ENCODE results near the gene ITGAX.

ITGAX gene

GRCh38 chr16:31350275-31351005 is 4.5 kb upstream of the ITGAX start:
- no peak for DNase-seq

DNA sequence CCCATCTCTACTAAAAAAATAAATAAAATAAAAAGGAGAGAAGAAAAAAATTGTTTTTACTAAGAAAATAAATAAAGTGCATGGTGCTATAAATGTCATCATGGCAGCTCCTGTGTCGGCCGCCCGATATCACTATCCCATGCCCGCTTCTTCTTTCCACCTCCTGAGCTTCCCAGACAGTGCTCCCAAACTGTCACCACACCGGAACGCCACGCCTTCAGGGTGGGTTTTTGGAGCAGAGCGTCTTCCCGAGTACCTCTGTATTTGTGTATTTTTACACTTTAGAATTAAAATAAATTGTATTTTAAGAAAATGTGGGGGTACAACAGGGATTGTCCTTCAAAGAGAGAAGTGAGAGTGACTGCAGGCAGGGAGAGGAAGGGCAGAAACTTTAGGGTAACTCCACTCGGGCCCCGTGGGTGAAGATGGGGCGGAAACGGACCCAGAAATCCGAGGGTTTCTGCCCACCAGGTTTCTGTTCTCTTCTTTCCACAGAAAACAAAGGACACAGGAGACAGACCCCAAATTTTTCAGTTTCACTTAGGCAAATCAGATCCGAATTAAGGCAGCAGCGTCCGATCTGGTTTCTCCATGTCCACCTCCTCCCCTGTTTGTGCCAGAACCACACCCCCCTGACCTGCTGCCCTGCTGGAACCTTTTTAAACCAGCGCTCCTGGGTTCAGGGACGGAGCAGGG is 3.6 kb upstream of the ITGAX start:
- no peak for DNase-seq

DNA sequence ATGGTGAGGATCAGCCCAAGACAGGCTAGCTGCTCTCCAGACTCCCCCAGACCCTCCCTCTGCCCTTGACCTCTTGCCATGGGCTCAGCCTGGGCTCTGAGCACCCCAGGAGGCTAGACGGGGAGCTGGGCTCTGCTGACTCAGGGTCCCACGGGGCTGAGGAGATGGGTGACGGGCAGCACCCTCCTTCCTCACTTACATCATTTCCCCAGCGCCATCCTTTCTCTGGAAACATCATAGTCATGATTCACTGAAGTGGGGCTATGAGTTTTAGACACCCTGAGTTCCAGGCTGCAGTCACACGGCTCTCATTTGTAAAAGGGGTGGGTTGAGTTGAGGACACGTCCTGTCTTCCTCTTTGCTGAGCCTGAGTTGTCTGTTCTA is 3.0 kb upstream of the ITGAX start:
- DNase-seq = no peak

- DNase-seq = no peak
Observed at GRCh38 chr16:31352376-31353115, 2.4 kb upstream of the ITGAX start.

- DNase-seq = no peak
Observed at GRCh38 chr16:31355431-31356100, 590 bp downstream of the ITGAX start.

DNA sequence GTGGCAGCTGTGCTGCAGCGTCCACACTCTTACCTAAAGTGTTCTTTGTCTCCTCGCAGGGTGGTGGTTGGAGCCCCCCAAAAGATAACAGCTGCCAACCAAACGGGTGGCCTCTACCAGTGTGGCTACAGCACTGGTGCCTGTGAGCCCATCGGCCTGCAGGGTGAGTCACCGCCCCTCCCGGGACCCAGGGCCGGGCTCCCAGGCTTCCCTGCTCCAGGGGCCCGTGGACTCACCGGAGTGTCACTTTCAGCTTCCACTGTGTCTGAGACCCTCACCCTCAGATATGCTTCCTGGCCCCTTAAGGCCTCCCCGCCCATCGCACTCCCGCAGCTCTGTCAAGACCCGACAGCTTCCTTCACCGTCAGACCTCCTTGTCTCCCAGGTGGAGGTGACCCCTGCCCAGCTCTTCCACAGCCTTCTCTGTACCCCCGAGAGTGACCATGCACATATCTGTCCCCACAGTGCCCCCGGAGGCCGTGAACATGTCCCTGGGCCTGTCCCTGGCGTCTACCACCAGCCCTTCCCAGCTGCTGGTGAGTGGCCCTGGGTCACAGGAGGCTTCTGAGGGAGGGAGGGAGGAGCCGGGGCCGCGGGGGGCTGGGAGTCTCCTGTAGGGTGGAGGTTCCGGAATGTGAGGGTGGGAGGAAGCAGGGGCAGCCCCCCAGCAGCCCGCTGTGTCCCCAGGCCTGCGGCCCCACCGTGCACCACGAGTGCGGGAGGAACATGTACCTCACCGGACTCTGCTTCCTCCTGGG is 1.8 kb downstream of the ITGAX start:
- DNase-seq = no peak

DNA sequence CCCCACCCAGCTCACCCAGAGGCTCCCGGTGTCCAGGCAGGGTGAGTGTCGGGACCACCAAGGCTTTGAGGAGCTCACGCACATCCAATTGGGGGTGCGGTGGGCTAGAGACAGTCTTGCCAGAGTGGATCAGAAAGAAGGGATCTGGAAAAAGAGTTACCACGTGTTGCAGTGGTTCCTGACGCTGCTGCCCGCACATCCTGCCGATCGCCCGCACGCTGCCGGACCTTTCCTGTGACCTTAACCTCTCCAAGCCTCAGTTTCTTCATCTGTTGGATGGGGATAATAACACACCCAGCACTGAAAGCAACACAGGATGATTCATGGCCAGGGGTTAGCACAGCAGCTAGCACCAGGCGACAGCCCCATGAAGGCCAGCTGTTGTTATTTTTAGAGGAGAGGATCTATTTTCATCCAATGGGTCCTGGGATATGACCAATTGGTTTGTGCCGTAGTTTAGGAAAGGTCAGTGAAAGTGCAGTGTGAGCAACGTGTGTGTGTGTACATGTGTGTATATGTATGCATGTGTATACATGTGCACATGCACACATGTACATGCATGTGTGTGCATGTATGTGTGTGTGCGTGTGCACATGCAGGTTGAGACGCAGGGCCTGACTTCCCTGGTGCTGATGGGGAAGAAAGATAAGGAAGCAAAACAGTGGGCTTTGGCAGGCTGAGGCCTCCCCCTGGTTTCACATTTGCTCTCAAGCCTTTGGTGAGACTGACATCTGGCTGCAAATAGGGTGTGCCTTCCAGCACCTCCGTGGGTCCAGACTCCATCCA is 2.5 kb downstream of the ITGAX start:
- no peak for DNase-seq

DNA sequence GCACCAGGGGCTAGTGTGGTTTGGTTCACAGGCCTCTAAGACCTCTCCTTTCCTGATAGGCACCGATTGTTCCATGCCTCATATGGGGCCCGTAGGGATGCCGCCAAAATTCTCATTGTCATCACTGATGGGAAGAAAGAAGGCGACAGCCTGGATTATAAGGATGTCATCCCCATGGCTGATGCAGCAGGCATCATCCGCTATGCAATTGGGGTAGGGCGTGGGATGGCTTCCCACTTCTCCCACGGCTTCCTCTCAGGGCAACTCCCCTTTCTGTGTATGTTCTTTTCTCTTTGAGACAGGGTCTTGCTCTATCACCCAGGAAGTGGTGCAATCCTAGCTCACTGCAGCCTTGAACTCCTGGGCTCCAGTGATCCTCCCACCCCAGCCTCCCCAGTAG is 5.3 kb downstream of the ITGAX start:
- DNase-seq = no peak

DNA sequence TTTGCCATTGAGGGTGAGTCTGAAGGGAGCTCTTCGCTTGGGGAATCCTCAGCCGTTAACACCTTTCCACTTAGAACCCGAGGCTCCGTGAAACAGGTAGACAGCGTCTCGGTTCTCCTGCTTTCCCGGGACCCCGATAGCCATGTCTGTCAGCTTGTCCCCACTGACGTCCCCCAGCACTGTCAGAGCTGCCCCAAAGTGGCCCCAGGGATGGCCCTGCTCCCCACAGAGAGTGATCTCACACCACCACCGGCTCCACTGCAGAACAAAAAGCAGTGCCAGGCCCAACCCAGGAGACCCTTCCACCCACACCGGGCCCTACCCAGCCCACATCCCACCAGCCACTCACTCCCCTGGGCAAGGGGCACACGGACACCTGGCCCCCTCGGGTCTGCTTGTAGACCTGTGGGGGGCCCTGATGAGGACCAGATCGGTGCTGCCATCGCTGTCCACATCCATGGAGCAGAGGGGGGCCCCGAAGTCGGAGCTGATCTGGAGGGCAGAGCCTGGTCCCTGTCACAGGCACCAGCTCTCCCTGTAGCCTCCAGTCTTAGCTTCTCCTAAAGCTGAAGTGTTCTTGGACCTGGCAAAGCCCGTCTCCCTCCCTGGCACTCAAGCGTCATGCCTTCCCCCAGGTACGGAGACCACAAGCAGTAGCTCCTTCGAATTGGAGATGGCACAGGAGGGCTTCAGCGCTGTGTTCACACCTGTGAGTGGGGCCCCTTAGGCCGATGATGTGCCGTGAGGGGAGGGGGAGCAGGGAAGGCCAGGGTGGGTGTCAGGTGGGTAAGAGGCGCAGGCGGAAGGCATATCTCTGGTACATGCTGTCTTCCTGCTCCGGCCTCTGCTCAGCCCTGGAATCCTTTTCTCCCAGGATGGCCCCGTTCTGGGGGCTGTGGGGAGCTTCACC is 6.5 kb downstream of the ITGAX start:
- no peak for DNase-seq

GRCh38 chr16:31362476-31363405 is 7.8 kb downstream of the ITGAX start:
- no peak for DNase-seq

GRCh38 chr16:31363721-31364120 is 8.7 kb downstream of the ITGAX start:
- no peak for DNase-seq

DNA sequence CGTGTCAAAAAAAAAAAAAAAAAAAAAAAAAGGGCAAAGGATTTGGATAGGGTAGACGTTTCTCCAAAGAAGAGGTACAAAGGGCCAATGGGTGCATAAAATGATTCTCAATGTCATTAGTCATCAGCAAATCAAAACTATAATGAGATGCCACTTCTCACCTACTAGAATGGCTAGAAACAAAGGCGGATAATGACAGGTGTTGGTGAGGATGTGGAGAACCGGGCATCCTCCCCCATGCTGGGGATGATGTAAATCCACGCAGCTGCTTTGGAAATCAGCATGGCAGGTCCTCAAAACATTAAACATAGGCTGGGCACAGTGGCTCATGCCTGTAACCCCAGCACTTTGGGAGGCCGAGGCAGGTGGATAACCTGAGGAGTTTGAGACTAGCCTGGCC is 9.4 kb downstream of the ITGAX start:
- no peak for DNase-seq

DNA sequence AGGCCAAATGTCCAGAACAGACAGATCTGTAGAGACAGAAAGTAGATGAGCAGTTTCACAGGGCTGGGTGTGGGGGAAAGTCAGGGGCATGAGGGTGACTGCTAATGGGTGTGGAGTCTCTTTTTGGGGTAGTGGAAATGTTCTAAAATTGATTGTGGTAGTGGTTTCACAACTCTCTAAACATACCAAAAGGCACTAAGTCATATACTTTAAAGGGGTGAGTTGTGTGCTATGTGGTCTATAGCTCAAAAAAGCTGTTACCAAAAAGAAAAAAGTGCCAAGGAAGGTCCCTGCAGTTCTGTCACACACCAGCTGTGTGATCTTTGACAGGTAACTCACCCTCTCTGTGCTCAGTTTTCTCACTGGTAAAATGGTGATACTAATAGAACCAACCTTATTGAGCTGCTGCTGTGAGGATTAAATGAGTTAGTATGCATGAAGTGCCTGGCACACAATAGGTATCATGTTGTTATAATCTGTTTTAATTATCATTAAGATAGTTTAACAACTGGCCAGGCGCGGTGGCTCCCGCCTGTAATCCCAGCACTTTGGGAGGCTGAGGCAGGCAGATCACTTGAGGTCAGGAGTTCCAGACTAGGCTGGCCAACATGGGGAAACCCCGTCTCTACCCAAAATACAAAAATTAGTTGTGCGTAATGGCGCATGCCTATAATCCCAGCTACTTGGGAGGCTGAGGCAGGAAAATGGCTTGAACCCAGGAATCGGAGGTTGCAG is 10.3 kb downstream of the ITGAX start:
- DNase-seq = no peak

- DNase-seq = no peak
Observed at GRCh38 chr16:31367853-31368252, 12.9 kb downstream of the ITGAX start.

GRCh38 chr16:31371008-31371407 is 16.0 kb downstream of the ITGAX start:
- no peak for DNase-seq

DNA sequence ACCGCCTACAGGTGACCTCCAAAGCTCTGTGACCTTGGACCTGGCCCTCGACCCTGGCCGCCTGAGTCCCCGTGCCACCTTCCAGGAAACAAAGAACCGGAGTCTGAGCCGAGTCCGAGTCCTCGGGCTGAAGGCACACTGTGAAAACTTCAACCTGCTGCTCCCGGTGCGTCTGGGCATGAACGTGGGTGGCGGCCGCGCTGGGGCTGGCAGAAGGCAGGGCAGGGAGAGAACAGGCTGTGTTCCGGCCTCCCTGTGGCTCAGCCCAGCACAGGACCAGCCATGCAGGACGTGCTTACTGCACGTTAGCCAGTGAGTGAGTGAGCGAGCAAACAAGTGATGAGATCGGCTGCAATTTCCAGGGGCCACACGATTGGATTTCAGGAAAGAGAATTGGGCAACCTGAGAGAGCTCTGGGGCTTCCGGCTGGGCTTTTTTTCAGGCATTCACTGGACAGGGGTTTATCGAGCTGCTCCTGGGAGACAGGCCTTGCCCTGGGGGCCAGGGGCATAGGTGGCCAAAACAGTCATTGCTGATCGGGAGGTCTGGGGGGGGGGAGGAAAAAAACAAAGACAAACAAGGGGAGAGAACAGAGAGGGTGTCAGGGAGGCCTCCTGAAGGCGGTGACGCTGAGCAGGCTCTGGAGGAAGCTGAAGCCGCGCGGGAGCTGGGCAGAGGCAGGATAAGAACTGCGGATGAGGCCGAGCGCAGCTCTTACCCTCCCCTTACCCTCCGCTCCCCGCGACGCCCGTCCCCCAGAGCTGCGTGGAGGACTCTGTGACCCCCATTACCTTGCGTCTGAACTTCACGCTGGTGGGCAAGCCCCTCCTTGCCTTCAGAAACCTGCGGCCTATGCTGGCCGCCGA is 16.9 kb downstream of the ITGAX start:
- no peak for DNase-seq

- DNase-seq = no peak
Observed at GRCh38 chr16:31373235-31373634, 18.3 kb downstream of the ITGAX start.

GRCh38 chr16:31375231-31375630 is 20.3 kb downstream of the ITGAX start:
- no peak for DNase-seq

Measured in activated naive CD4-positive, alpha-beta T cell treated with Interleukin-2 at 50 U/mL for 16 hours (primary cell).